ENCODE results near the gene MAN1C1. TPM values are rescaled to one million over a fixed set of nuclear protein-coding genes. Genes with fewer than 3 reads are reported as not detected.

The MAN1C1 gene
- polyA plus RNA-seq, 1 of the 3 experiments (the other 2 are of a cell fraction), result 0.20 TPM

GRCh38 chr1:25648681-25649440 lies 32.3 kb downstream of the MAN1C1 start:
- H3K36me3 ChIP-seq (replicated peaks in 1 of 2; ENCODE audit: control insufficient read depth in 1 of 2, insufficient read depth in 2 of 2, low read length in 1 of 2), result no peaks in the 10 kb centered on the region
- H3K27me3 ChIP-seq (ENCODE audit: insufficient read depth), result peaks cover 27% of the 10 kb centered on the region; the same call in 1 of the 2 replicates

More at GRCh38 chr1:25648681-25649440, 32.3 kb downstream of the MAN1C1 start:
- WGBS (ENCODE audit: low lambda C conversion rate), result 55% methylated on average over 6 of the region's 6 CpGs
- TF ChIP-seq FOSL2 (IDR thresholded peaks at IDR 0.05; ENCODE audit: borderline replicate concordance, low read depth), result no peak
- TF ChIP-seq EZH2phosphoT487 (IDR thresholded peaks at IDR 0.05; ENCODE audit: borderline replicate concordance, low read depth), result no peak
- TF ChIP-seq ZBTB33 (IDR thresholded peaks at IDR 0.05; ENCODE audit: borderline replicate concordance, low read depth), result no peak
- TF ChIP-seq SMC3 (IDR thresholded peaks at IDR 0.05; ENCODE audit: low read depth, low read length), result no peak
- no peak for TF ChIP-seq NFIC (IDR thresholded peaks at IDR 0.05; ENCODE audit: borderline replicate concordance)
- no peak for TF ChIP-seq RAD21 (IDR thresholded peaks at IDR 0.05; ENCODE audit: low read length)
- TF ChIP-seq, protein P1, sequence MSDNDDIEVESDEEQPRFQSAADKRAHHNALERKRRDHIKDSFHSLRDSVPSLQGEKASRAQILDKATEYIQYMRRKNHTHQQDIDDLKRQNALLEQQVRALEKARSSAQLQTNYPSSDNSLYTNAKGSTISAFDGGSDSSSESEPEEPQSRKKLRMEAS (IDR thresholded peaks at IDR 0.05; ENCODE audit: low read depth), result no peak
- no peak for TF ChIP-seq POLR2AphosphoS5 (IDR thresholded peaks at IDR 0.05; ENCODE audit: low read depth, low read length)
- TF ChIP-seq TAF1 (IDR thresholded peaks at IDR 0.05; ENCODE audit: borderline replicate concordance, low read depth, low read length), result no peak
- TF ChIP-seq, protein P2, sequence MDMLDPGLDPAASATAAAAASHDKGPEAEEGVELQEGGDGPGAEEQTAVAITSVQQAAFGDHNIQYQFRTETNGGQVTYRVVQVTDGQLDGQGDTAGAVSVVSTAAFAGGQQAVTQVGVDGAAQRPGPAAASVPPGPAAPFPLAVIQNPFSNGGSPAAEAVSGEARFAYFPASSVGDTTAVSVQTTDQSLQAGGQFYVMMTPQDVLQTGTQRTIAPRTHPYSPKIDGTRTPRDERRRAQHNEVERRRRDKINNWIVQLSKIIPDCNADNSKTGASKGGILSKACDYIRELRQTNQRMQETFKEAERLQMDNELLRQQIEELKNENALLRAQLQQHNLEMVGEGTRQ (IDR thresholded peaks at IDR 0.05; ENCODE audit: borderline replicate concordance, low read depth, low read length), result no peak
- TF ChIP-seq RCOR1 (IDR thresholded peaks at IDR 0.05; ENCODE audit: low read length), result no peak
- no peak for TF ChIP-seq TCF12 (IDR thresholded peaks at IDR 0.05)
- TF ChIP-seq RXRA (IDR thresholded peaks at IDR 0.05; ENCODE audit: borderline replicate concordance, low read depth), result no peak
- CTCF ChIA-PET, result no interaction called here
- Histone ChIP-seq H3F3A (replicated peaks; ENCODE audit: insufficient read depth) (no peaks in the 10 kb centered on the region), H3K4me3 (ENCODE audit: low read depth in 2 of 2, low read length in 1 of 2) (no peak overlapping the region), H3K27ac (ENCODE audit: low read depth in 2 of 2, low read length in 1 of 2) (no peak overlapping the region), H3K4me1 (ENCODE audit: control insufficient read depth in 1 of 2, insufficient read depth in 2 of 2, low read depth in 1 of 2, low read length in 1 of 2) (no peaks in the 10 kb centered on the region; a peak in 1 of 4 replicates), H2AFZ (ENCODE audit: low read depth) (no peak overlapping the region), H3K9me2 (no peaks in the 10 kb centered on the region), H4K20me1 (ENCODE audit: insufficient read depth) (no peaks in the 10 kb centered on the region), H3K9ac (no peak overlapping the region), H3K79me2 (ENCODE audit: insufficient read depth) (no peaks in the 10 kb centered on the region), H3K4me2 (no peak overlapping the region), H3K9me3 (no peaks in the 10 kb centered on the region)
- POLR2A ChIA-PET, result no interaction called here
- DNase-seq, result no peak
